Measurements from ENCODE around the gene CDH16. TPM values are rescaled to one million over a fixed set of nuclear protein-coding genes. Genes with fewer than 3 reads are reported as not detected.

CDH16 gene
- total RNA-seq, 1 experiment from 2014 or later = not detected

- Mint-ChIP-seq H3K27me3 (ENCODE audit: insufficient read depth, unreplicated experiment) (no peaks in the 10 kb centered on the region), H3K4me3 (ENCODE audit: unreplicated experiment) (no peak overlapping the region), H3K4me1 (ENCODE audit: insufficient read depth, unreplicated experiment) (peaks cover 31% of the 10 kb centered on the region), H3K27ac (ENCODE audit: low read depth, unreplicated experiment) (peak overlapping the region; percentile 25), H3K9me3 (ENCODE audit: unreplicated experiment) (no peaks in the 10 kb centered on the region), H3K36me3 (ENCODE audit: insufficient read depth, unreplicated experiment) (no peaks in the 10 kb centered on the region)
- intact Hi-C loops (cut with micrococcal nuclease) = no loop called here
- ChIA-PET CTCF (interaction anchor here (0.6 to 1.1 kb wide), 5 partner anchors 18 to 53 kb away, joined by 3 to 4 read pairs (median 3); partner anchors contain the start of gene CDH16), POLR2A (interaction anchor here (0.6 to 6.6 kb wide), 9 partner anchors 10 to 135 kb away, joined by 3 to 48 read pairs (median 4); partner anchors contain the start of genes CIAO2B and PDP2)
- no peak for DNase-seq (ENCODE audit: unreplicated experiment)
- TF ChIP-seq, protein P1, sequence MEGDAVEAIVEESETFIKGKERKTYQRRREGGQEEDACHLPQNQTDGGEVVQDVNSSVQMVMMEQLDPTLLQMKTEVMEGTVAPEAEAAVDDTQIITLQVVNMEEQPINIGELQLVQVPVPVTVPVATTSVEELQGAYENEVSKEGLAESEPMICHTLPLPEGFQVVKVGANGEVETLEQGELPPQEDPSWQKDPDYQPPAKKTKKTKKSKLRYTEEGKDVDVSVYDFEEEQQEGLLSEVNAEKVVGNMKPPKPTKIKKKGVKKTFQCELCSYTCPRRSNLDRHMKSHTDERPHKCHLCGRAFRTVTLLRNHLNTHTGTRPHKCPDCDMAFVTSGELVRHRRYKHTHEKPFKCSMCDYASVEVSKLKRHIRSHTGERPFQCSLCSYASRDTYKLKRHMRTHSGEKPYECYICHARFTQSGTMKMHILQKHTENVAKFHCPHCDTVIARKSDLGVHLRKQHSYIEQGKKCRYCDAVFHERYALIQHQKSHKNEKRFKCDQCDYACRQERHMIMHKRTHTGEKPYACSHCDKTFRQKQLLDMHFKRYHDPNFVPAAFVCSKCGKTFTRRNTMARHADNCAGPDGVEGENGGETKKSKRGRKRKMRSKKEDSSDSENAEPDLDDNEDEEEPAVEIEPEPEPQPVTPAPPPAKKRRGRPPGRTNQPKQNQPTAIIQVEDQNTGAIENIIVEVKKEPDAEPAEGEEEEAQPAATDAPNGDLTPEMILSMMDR (IDR thresholded peaks at IDR 0.05; ENCODE audit: unreplicated experiment) = no peak
- BruUV-seq (replicated peaks) = no TSS peak
Measured at GRCh38 chr16:66900721-66901441, 17.8 kb downstream of the CDH16 start.

- TF ChIP-seq, protein P1 (IDR thresholded peaks at IDR 0.05; ENCODE audit: unreplicated experiment) = no peak
- BruUV-seq (replicated peaks) = no TSS peak
- Mint-ChIP-seq H3K36me3 (ENCODE audit: insufficient read depth, unreplicated experiment) (peaks cover 3% of the 10 kb centered on the region), H3K4me1 (ENCODE audit: insufficient read depth, unreplicated experiment) (peaks cover 36% of the 10 kb centered on the region), H3K9me3 (ENCODE audit: unreplicated experiment) (no peaks in the 10 kb centered on the region), H3K4me3 (ENCODE audit: unreplicated experiment) (no peak overlapping the region), H3K27me3 (ENCODE audit: insufficient read depth, unreplicated experiment) (no peaks in the 10 kb centered on the region), H3K27ac (ENCODE audit: low read depth, unreplicated experiment) (peak overlapping the region; percentile 25)
- CTCF ChIA-PET = interaction anchor here (0.6 to 1.2 kb wide), 4 partner anchors 28 to 269 kb away, joined by 3 to 4 read pairs (median 3); no protein-coding TSS in a partner anchor
- intact Hi-C loops (cut with micrococcal nuclease) = loop anchor here (5.0 kb wide), 1 partner anchor 282 kb away; the partner anchor contains the start of gene MATCAP1
- peak; percentile 58 for DNase-seq (ENCODE audit: unreplicated experiment)
- POLR2A ChIA-PET = interaction anchor here (0.5 to 6.6 kb wide), 9 partner anchors 10 to 957 kb away, joined by 3 to 48 read pairs (median 4); partner anchors contain the start of genes CIAO2B and PDP2
Measured at GRCh38 chr16:66899945-66900710, 18.6 kb downstream of the CDH16 start.

GRCh38 chr16:66899310-66899944 lies 19.3 kb downstream of the CDH16 start:
- peaks cover 36% of the 10 kb centered on the region for H3K4me1 Mint-ChIP-seq (ENCODE audit: insufficient read depth, unreplicated experiment)
- H3K4me3 Mint-ChIP-seq (ENCODE audit: unreplicated experiment) = no peak overlapping the region
- H3K9me3 Mint-ChIP-seq (ENCODE audit: unreplicated experiment) = no peaks in the 10 kb centered on the region
- no peaks in the 10 kb centered on the region for H3K27me3 Mint-ChIP-seq (ENCODE audit: insufficient read depth, unreplicated experiment)
- DNase-seq (ENCODE audit: unreplicated experiment) = no peak
- ChIA-PET CTCF (interaction anchor here (0.6 to 1.2 kb wide), 2 partner anchors 249 to 270 kb away, joined by 3 to 4 read pairs; no protein-coding TSS in a partner anchor), POLR2A (interaction anchor here (0.5 to 6.6 kb wide), 7 partner anchors 11 to 958 kb away, joined by 3 to 48 read pairs (median 4); partner anchors contain the start of genes CIAO2B and PDP2)
- intact Hi-C loops (cut with micrococcal nuclease) = loop anchor here (5.0 kb wide), 1 partner anchor 283 kb away; the partner anchor contains the start of gene MATCAP1
- peak overlapping the region; percentile 25 for H3K27ac Mint-ChIP-seq (ENCODE audit: low read depth, unreplicated experiment)
- peaks cover 6% of the 10 kb centered on the region for H3K36me3 Mint-ChIP-seq (ENCODE audit: insufficient read depth, unreplicated experiment)
- BruUV-seq (replicated peaks) = no TSS peak
- TF ChIP-seq, protein P1 (IDR thresholded peaks at IDR 0.05; ENCODE audit: unreplicated experiment) = no peak

Measured in MCF 10A (cell line).